HCT116 (cell line): ENCODE results near the gene ROCK1. TPM values are rescaled to one million over a fixed set of nuclear protein-coding genes. Genes with fewer than 3 reads are reported as not detected.

ENCODE experiments used
- ATAC-seq: fragments of 200-7000 bp; cut with Tn5 transposase; 2 replicates; pipeline ENCODE4 v1.9.1; 2020; ENCODE audit warnings: mild to moderate bottlenecking, moderate library complexity
- BruUV-seq: library from RNA; stranded (reverse); fragments of 400-500 nt; replicated peaks from 2 replicates; lab custom pipeline; 2021; lab: Mats Ljungman, UMichigan
- CTCF ChIA-PET: fragments of 300-600 bp; sonication (Branson Sonifier 250); formaldehyde crosslinking; loops from one replicate; lab custom pipeline; 2021; ENCODE audit warnings: antibody characterized with exemption; lab: Charles Lee
- POLR2A ChIA-PET: fragments of 300-600, 350-600 bp; sonication (Branson Sonifier 250); formaldehyde crosslinking; loops from one replicate; lab custom pipeline; 2021; ENCODE audit warnings: antibody characterized with exemption; lab: Charles Lee
- RAD21 ChIA-PET, 2 experiments: fragments of 300-600 bp; sonication (Branson Sonifier 250); formaldehyde crosslinking; loops; one replicate each; lab custom pipeline; 2023; ENCODE audit warnings: low total read pairs in 2 of 2; ENCODE audit not compliant: uncharacterized antibody in 2 of 2, unreplicated experiment in 2 of 2, low non-redundant PET in 1 of 2; lab: Charles Lee
- DNase-seq: peaks from one replicate; pipeline ENCODE4 v3.0.0-alpha.2; 2010; ENCODE audit warnings: low read depth, low spot score
- H2AFZ ChIP-seq: fragments of 200-600 bp; shearing (Covaris generic), sonication (generic); 2 replicates; pipeline ENCODE4 v1.6.1; 2017; ENCODE audit warnings: low read depth, mixed run types, mixed read lengths, antibody characterized with exemption, low read length; ENCODE audit not compliant: poor library complexity, severe bottlenecking
- H3K27ac ChIP-seq: 2 replicates; pipeline ENCODE4 v1.5.1; 2012; ENCODE audit warnings: low read depth, low read length
- H3K27me3 ChIP-seq: fragments of 200-600 bp; sonication (generic); 2 replicates; pipeline ENCODE4 v1.6.1; 2016; ENCODE audit warnings: mixed run types, low read length, mixed read lengths; ENCODE audit not compliant: insufficient read depth
- H3K36me3 ChIP-seq, 2 experiments: fragments of 200-500 bp in 1 of 2; fragments of 200-600 bp in 1 of 2; sonication (Bioruptor generic) in 1 of 2; sonication (generic) in 1 of 2; 2 replicates each; pipeline versions ENCODE4 v1.5.1 to v1.6.1; 2014 to 2016; ENCODE audit warnings: low read length in 2 of 2, inconsistent platforms in 1 of 2, mixed read lengths in 1 of 2, mixed run types in 1 of 2; ENCODE audit not compliant: insufficient read depth in 2 of 2, control insufficient read depth in 1 of 2
- H3K4me1 ChIP-seq, 2 experiments: fragments of 200-600 bp in 1 of 2; sonication (generic) in 1 of 2; 2 replicates each; pipeline versions ENCODE4 v1.5.1 to v1.6.1; 2012 to 2017; ENCODE audit warnings: low read length in 2 of 2, inconsistent platforms in 1 of 2, mild to moderate bottlenecking in 1 of 2, mixed read lengths in 1 of 2, mixed run types in 1 of 2, moderate library complexity in 1 of 2; ENCODE audit not compliant: insufficient read depth in 2 of 2, control insufficient read depth in 1 of 2
- H3K4me2 ChIP-seq: fragments of 200-600 bp; sonication (generic); 2 replicates; pipeline ENCODE4 v1.6.1; 2017; ENCODE audit warnings: mixed run types, low read length, mixed read lengths
- H3K4me3 ChIP-seq, 2 experiments: fragments of 200-600 bp in 1 of 2; sonication (generic) in 1 of 2; replicated peaks in 1 of 2; 2 replicates each; pipeline ENCODE4 v1.5.1; 2011 to 2016; ENCODE audit warnings: low read length in 2 of 2, control low read depth in 1 of 2, low read depth in 1 of 2, mild to moderate bottlenecking in 1 of 2, mixed read lengths in 1 of 2, mixed run types in 1 of 2
- H3K79me2 ChIP-seq: fragments of 200-600 bp; sonication (generic); 2 replicates; pipeline ENCODE4 v1.6.1; 2017; ENCODE audit warnings: mild to moderate bottlenecking, mixed run types, low read length, moderate library complexity, mixed read lengths; ENCODE audit not compliant: insufficient read depth
- H3K9ac ChIP-seq: fragments of 200-600 bp; sonication (generic); 2 replicates; pipeline ENCODE4 v1.6.1; 2016; ENCODE audit warnings: low read length, mixed read lengths
- H3K9me2 ChIP-seq: fragments of 200-600 bp; sonication (generic), shearing (Covaris generic); 2 replicates; pipeline ENCODE4 v1.6.1; 2017; ENCODE audit warnings: mixed run types, mild to moderate bottlenecking, moderate library complexity; ENCODE audit not compliant: insufficient read depth
- H3K9me3 ChIP-seq, 2 experiments: fragments of 200-500 bp in 1 of 2; fragments of 200-600 bp in 1 of 2; sonication (Bioruptor generic) in 1 of 2; sonication (generic) in 1 of 2; 2 replicates each; pipeline ENCODE4 v1.6.1; 2014 to 2017; ENCODE audit warnings: low read length in 2 of 2, mixed read lengths in 2 of 2, inconsistent platforms in 1 of 2, low read depth in 1 of 2, mild to moderate bottlenecking in 1 of 2, mixed run types in 1 of 2, moderate library complexity in 1 of 2; ENCODE audit not compliant: control insufficient read depth in 1 of 2, insufficient read depth in 1 of 2
- H4K20me1 ChIP-seq: fragments of 200-600 bp; sonication (generic), shearing (Covaris generic); 2 replicates; pipeline ENCODE4 v1.6.1; 2017; ENCODE audit warnings: mixed run types, mild to moderate bottlenecking, moderate library complexity; ENCODE audit not compliant: insufficient read depth
- ATF3 ChIP-seq: IDR thresholded peaks from 2 replicates; pipeline ENCODE4 v1.6.1; 2012
- CBX3 ChIP-seq: IDR thresholded peaks from 2 replicates; pipeline ENCODE4 v1.6.1; 2012; ENCODE audit warnings: low read depth
- CEBPB ChIP-seq: IDR thresholded peaks from 2 replicates; pipeline ENCODE4 v1.6.1; 2012; ENCODE audit warnings: low read depth
- EGR1 ChIP-seq: IDR thresholded peaks from 2 replicates; pipeline ENCODE4 v1.6.1; 2012; ENCODE audit warnings: low read depth
- ELF1 ChIP-seq: IDR thresholded peaks from 2 replicates; pipeline ENCODE4 v1.6.1; 2012; ENCODE audit warnings: low read depth, borderline replicate concordance
- EZH2 ChIP-seq: fragments of 200-600 bp; sonication (generic); IDR thresholded peaks from 2 replicates; pipeline ENCODE4 v1.6.1; 2017; ENCODE audit warnings: antibody characterized with exemption, mixed run types
- EZH2phosphoT487 ChIP-seq: fragments of 200-600 bp; IDR thresholded peaks from 2 replicates; pipeline ENCODE4 v1.6.1; 2018; ENCODE audit warnings: antibody characterized with exemption, borderline replicate concordance
- FOSL1 ChIP-seq: IDR thresholded peaks from 2 replicates; pipeline ENCODE4 v1.6.1; 2012; ENCODE audit warnings: low read depth
- MAX ChIP-seq: IDR thresholded peaks from 2 replicates; pipeline ENCODE4 v1.6.1; 2012
- POLR2A ChIP-seq: IDR thresholded peaks from 2 replicates; pipeline ENCODE4 v1.7.0; 2011; ENCODE audit warnings: borderline replicate concordance; ENCODE audit not compliant: insufficient read depth, insufficient read length; ENCODE audit errors: extremely low read depth
- RAD21 ChIP-seq: IDR thresholded peaks from 2 replicates; pipeline ENCODE4 v1.6.1; 2012; ENCODE audit warnings: low read depth, mild to moderate bottlenecking
- TCF7L2 ChIP-seq: IDR thresholded peaks from 2 replicates; pipeline ENCODE4 v1.7.0; 2011; ENCODE audit warnings: borderline replicate concordance, inconsistent platforms; ENCODE audit not compliant: insufficient read depth, insufficient read length; ENCODE audit errors: extremely low read depth
- YY1 ChIP-seq: IDR thresholded peaks from 2 replicates; pipeline ENCODE4 v1.6.1; 2011; ENCODE audit warnings: low read length, low read depth, moderate library complexity, mild to moderate bottlenecking; ENCODE audit not compliant: insufficient replicate concordance; ENCODE audit errors: extremely low read depth
- ZFX ChIP-seq: fragments of 450-650 bp; IDR thresholded peaks from 2 replicates; pipeline ENCODE4 v1.6.1; 2017
- ZNF274 ChIP-seq: fragments of 200-500 bp; sonication (Bioruptor generic); IDR thresholded peaks from 2 replicates; pipeline ENCODE4 v1.6.1; 2014; ENCODE audit warnings: mild to moderate bottlenecking, low read depth, low read length, inconsistent platforms
- intact Hi-C: fragments of 100-400 bp; cut with micrococcal nuclease; formaldehyde crosslinking; loops from 2 replicates; pipeline ENCODE4 v1.10.0; 2022
- total RNA-seq: library from RNA; stranded (reverse); gene quantifications from one replicate; pipeline ENCODE4 v1.2.1, GENCODE V29; 2021; ENCODE audit not compliant: unreplicated experiment

Gene ROCK1
- total RNA-seq, 1 experiment from 2014 or later: 38.1 TPM

GRCh38 chr18:21053127-21053526, 58.5 kb downstream of the ROCK1 start:
- no peaks in the 10 kb centered on the region for H3K27me3 ChIP-seq
- no peak overlapping the region for H3K9ac ChIP-seq
- ChIA-PET CTCF (no interaction called here), RAD21 (no interaction called here), POLR2A (no interaction called here)
- peaks cover 66% of the 10 kb centered on the region for H3K79me2 ChIP-seq
- DNase-seq: no peak
- no peaks in the 10 kb centered on the region for H3K4me1 ChIP-seq
- H3K27ac ChIP-seq: no peak overlapping the region
- intact Hi-C loops: loop anchor here (10.0 kb wide), 1 partner anchor 122 kb away; no protein-coding TSS in a partner anchor
- H2AFZ ChIP-seq: no peak overlapping the region
- H3K4me2 ChIP-seq: no peak overlapping the region
- H4K20me1 ChIP-seq: no peaks in the 10 kb centered on the region; the same call in 1 of the 2 replicates
- TF ChIP-seq ZNF274 (no peak), CEBPB (no peak), ZFX (no peak), FOSL1 (no peak), EZH2 (no peak), EZH2phosphoT487 (no peak), MAX (no peak), CBX3 (no peak), POLR2A (no peak), TCF7L2 (no peak), EGR1 (no peak), RAD21 (no peak), YY1 (no peak)
- no peaks in the 10 kb centered on the region for H3K9me2 ChIP-seq
- ATAC-seq: no peak
- no peaks in the 10 kb centered on the region for H3K36me3 ChIP-seq
- no peaks in the 10 kb centered on the region for H3K9me3 ChIP-seq
- no peak overlapping the region for H3K4me3 ChIP-seq
- no TSS peak for BruUV-seq

GRCh38 chr18:21052385-21052784, 59.2 kb downstream of the ROCK1 start:
- no peak overlapping the region for H3K9ac ChIP-seq
- H3K36me3 ChIP-seq: no peaks in the 10 kb centered on the region
- no peaks in the 10 kb centered on the region for H3K4me1 ChIP-seq
- ChIA-PET POLR2A (no interaction called here), RAD21 (no interaction called here), CTCF (no interaction called here)
- H3K9me2 ChIP-seq: no peaks in the 10 kb centered on the region
- H4K20me1 ChIP-seq: no peaks in the 10 kb centered on the region; the same call in 1 of the 2 replicates
- no peak overlapping the region for H3K4me3 ChIP-seq
- H3K4me2 ChIP-seq: no peak overlapping the region
- intact Hi-C loops: loop anchor here (10.0 kb wide), 1 partner anchor 122 kb away; no protein-coding TSS in a partner anchor
- TF ChIP-seq EGR1: no peak
- no peak for TF ChIP-seq ELF1
- no peak for TF ChIP-seq ATF3
- no peak for TF ChIP-seq FOSL1
- TF ChIP-seq RAD21: no peak
- TF ChIP-seq EZH2phosphoT487: no peak
- TF ChIP-seq MAX: no peak
- TF ChIP-seq ZFX: no peak
- no peak for TF ChIP-seq CEBPB
- no peak for TF ChIP-seq CBX3
- no peak for TF ChIP-seq TCF7L2
- TF ChIP-seq EZH2: no peak
- DNase-seq (no peak), ATAC-seq (no peak)
- no peak overlapping the region for H2AFZ ChIP-seq
- H3K79me2 ChIP-seq: peaks cover 62% of the 10 kb centered on the region
- no peaks in the 10 kb centered on the region for H3K9me3 ChIP-seq
- no peak overlapping the region for H3K27ac ChIP-seq
- H3K27me3 ChIP-seq: no peaks in the 10 kb centered on the region
- BruUV-seq: no TSS peak
